DMS53 treated with DMSO at 0.1 percent for 48 hours (cell line): Measurements from ENCODE around the gene P2RY6.
"Not testable (repeated sequence)": the region's sequence is repeated elsewhere in the genome, so short reads cannot be mapped to it uniquely, and the experiment has no call there.

ENCODE experiments used
- DNase-seq: peaks from one replicate; lab custom pipeline; 2025; ENCODE audit not compliant: unreplicated experiment; lab: John Stamatoyannopoulos, UW

The P2RY6 gene, protein sequence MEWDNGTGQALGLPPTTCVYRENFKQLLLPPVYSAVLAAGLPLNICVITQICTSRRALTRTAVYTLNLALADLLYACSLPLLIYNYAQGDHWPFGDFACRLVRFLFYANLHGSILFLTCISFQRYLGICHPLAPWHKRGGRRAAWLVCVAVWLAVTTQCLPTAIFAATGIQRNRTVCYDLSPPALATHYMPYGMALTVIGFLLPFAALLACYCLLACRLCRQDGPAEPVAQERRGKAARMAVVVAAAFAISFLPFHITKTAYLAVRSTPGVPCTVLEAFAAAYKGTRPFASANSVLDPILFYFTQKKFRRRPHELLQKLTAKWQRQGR

DNA sequence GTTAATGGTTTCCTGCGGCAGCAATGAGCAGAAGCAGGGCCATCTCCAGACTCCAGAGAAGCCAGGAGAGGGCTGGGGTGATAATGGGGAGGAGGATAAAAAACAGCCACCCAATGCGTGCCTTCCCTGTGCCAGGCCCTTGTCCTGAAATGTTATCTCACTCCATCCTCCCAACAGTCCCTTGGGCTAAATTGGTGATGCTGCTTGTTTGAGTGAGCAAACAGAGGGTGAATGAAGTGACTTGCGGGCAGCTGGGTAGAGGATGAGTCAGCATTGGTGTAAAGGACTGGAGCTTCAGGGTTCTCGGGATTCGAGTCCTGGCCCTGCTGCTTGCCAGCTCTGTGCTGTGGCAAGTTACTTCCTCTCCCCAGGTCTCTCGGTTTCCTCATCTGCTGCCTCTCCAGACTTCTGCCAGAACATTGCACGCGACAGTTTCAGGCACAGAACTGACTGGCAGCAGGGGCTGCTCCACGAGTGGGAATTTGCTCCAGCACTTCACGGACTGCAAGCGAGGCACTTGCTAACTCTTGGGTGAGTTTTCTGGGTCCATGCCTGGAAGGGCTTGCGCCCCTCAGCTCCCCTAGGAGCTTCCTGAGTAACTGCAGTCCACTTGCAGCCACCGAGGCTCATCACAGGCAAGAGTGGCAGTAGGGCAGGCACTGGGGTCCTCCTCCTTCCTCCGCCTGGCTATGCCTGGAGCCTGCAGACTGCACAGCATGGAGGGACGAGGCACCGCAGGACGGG lies at the start of gene P2RY6:
TSS of gene P2RY6 (plus strand) at position 403 of the 744 bp plus-strand sequence. CDS start 24,181 bp downstream, outside the sequence.
- DNase-seq, result peak; percentile 84

DNA sequence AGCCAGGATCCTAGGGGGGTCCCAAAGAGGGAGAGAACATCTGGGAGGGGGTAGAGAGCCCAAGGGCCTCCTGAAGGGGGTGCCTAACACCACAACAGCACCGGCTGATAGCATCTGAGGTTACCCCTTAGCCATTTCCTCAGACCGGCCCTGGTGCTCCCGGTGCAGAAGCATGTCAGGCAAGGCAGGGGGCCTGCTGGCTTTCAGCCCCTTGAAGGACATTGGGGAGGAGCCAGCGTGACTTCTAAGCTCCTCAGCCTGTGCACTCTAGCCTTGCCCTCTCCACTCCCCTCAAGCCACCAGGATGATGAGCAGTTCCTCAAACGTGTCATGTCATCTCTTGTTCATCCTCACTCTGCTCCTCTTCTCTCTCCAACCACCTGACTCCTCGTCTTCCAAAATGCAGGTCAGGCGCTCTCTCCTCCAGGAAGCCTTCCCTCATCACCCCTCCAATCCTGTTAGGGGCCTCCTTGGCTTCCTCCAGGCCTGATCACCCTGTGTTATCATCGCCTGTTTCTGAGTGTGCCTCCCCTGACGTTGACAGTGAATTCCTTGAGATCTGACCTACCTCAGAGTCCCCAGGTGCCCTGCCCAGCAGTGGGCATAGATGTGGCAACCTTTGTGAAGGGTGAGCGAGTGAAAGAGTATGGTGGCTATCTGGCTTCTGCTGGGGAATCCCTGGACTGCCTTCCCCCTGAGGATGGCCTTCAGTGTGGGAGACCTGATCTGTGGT lies 48.0 kb upstream of the P2RY6 start:
- DNase-seq, result no peak

DNA sequence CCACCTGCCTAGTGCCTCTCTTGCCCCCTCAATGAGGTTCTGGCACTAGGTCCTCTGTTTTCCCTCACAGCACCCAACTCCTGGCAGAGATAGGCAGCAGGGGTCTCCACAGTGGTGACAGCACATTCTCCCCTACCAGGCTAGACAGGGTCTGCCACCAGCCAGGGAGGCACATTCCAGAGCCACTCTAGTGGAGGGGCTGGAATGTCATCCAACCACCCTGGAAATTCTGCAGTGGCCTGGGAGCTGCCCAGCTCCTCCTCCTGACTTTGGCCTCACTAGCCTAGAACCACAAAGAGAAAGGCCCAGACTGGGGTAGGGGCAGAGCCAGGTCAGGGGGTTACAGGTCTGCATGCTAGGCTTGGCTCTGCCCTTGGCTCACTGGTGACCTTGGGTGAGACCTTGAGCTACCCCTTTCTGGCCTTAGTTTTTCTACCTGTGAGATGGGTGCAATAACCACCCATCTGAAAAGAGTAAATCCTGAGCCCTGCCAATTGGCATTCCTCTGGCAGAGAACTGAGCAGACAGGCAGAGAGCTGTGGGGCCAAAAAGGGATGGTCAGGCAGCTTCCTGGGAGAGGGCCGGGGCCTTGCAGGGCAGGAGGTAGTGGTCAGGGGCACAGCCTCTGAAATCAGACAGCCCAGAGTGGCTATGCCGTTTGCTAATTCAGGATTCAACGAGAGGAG lies 47.0 kb upstream of the P2RY6 start:
- DNase-seq, result no peak

DNA sequence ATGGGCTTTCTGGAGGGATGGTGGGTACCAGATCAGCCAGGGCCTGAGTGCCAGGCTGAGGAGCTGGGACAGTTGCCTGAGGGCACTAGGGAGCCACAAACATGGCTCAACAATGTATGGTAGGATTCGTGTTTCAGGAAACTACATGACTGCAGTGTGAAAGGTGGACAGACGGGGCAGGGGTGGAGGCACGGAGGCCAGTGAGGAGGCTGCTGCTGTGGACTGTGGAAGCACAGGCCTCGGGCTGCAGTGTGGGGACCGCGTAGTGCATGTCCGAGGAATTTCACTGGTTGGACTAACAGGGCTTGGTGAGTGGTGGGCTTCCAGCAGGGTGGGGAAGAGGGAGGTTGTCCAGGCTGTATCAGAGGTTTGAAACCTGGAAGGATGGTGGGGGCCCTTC lies 46.3 kb upstream of the P2RY6 start:
- no peak for DNase-seq

DNA sequence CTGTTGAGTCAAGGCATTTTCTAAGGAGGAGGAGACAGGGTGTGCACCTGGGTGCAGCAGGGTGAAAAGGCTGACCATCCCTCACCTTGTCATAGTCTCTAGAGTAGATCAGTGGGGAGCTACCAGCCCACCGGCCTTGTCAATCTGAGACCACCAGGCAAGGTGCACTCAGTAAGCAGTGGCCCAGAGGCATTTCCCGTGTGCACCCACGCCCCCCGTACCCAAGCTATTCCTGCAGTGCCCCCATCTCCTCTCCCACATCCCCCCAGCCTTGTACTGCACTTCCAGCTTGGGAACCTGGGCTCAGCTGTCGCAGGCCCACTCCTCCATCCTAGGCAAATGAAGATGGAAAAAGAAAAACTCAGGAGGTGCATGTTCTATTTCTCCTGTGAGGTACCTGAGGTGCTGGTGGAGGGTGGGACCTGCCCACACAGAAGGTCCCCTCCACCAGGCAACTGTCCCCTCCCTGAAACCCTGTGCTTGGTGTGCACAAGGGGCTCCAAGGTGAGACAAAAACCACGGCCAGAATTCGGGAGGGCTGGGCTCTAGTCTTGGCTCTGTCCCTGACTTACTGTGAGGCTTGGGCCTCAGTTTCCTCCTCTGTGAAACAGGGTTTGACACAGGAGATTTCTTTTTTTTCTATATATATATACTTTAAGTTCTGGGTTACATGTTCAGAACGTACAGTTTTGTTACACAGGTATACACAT lies 45.7 kb upstream of the P2RY6 start:
- no peak for DNase-seq

DNA sequence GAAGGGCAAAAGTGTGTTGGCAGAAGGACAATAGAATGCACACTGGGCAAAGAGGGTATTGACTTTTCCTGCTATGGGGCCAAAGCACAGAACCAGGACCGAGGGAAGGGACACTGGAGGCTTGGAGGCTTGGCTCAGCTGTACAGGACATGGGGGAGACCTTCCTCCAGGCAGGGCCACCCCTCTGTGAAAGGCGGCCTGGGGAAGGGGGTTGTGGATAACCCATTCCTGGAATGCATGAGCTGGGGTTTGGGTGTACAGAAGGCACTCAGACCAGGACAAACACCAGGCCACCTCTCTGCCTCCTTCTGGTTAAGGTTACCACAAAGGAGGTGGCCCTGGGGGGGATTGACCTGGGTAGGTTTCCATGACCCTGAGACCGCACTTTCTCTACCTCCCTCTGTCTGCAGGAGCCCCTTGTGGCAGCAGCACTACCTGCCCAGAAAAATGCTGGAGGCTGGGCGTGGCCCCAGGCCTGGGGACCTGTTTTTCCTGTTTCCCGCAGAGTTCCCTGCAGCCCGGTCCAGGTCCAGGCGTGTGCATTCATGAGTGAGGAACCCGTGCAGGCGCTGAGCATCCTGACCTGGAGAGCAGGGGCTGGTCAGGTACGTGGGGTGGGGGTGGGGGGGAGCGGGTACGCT lies 44.4 kb upstream of the P2RY6 start:
- DNase-seq, result peak; percentile 98

DNA sequence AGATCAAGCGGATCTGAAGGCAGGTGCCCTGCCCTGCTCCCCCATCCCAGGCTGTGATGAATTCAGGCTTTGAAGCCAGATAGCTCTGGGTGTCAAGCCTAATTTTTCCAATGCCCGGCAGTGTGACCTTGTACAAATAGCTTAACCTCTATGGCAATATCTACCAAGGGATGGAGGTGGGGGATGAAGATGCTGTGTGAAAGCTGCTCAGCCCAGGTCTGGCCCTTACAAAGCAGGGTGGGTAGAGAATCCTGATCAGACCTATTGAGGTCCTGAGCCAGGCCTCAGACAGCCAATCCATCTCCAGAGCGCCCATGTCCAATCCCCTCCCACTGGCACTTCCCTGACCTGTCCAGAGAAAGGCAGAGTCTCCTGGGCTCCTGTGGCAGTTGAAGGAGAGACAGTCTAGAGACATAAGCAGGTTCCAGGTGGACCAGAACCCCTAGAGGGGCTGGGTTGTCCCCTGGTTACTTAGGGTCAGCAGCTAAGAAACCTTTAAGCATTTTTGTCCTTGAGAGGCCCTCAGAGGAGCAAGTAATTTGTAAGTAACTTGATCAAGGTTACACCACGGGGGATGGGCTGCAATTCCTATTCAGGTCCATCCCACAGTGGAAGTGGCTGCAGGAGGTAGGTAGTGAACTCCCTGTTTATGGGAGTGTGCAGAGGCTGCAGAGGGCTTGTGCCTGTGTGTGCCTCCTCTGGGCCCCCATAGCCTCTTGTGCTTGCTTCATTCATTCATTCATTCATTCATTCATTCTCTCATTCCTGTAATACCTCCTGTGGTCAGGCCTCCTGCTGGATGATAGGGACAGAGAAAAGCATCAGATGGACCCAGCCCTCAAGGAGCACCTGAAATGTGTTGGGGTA lies 43.6 kb upstream of the P2RY6 start:
- DNase-seq, result no peak

DNA sequence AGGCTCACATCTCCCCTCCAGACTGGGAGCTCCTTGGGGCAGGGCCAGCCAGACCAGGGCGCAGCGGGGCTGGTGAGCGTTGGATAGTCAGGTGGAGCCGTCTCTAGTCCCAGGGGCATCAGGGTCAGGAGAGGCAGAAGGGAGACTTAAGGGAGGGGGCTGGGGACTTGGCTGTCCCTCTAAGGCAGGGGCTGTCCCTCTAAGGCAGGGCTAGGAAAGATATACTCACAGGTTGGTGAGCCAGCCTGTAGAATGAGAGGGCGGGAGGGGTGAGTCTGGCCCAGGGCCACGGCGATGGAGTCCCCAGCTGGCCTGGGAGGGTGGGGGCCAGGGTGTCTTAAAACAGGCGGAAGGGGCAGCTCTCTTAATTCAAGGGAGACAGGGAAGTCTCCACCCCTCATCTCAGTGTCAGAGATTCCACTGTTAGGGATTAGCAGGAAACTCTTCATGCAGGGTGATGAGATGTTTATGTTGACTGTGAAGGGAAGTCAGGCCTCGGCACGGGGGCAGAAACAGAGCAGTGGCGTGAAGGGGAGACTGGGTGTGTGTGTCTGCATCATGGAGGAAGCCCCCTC lies 42.7 kb upstream of the P2RY6 start:
- no peak for DNase-seq

DNA sequence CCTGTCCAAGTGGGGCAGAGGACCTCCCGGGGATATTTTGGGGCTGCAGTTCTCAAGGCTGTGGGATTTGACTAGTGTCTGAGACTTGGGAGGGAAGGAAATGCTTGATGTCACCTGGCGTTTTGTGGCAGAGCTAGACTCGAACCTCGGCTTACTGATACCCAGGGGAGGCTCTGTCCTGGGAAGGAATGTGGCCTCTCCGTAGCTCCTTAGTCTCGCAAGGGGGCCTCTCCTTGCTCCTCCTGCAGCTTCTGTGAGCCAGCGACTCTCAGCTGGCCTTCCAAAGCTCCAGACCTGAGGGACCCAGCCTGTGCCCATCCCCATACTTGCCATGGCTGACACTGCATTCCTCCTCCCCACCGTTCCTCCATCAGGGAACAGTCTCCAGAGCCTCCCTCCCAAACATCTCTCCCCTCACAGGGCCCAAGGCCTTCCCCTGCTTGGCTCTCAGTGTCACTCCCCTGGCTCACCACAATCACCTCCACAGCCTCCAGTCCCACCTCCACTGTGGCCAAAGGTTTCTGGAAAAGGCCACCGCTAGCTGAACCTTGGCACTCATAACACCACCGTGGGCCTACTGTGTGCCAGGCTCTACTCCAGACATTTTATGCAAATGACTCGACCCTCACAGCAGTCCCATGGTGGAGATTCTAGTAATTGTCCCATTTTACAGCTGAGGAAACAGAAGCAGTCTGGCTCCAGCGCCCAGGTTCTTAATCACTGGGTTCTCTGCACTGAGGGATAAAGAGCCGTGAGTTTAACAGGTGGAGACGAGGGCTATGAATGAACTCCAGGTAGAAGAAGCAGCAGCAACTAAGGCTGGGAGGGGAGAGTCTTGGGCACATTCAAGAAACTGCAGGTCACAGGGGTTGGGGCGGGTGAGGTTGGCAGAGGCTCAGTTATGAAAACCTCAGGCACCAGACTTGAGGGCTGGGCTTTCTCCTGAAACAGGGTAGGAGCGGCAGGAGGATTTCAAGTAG lies 42.0 kb upstream of the P2RY6 start:
- no peak for DNase-seq

DNA sequence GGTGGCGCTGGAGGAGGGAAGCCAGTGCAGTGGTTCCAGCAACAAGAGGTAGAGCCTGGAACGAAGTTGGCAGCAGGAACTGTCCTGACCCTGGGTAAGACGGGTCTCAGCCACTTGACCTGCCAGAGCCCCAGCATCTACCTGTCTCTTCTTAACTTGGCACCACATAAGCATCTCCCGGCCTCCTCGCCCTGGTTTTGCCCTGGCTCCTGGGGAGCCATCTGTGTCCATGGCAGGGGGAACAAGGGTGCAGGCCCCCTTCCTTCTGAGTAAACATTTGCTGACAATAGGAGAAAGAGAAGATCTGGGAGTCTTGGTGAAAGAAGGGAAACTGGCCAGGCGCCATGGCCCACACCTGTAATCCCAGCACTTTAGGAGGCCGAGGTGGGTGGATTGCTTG lies 41.2 kb upstream of the P2RY6 start:
- no peak for DNase-seq

DNA sequence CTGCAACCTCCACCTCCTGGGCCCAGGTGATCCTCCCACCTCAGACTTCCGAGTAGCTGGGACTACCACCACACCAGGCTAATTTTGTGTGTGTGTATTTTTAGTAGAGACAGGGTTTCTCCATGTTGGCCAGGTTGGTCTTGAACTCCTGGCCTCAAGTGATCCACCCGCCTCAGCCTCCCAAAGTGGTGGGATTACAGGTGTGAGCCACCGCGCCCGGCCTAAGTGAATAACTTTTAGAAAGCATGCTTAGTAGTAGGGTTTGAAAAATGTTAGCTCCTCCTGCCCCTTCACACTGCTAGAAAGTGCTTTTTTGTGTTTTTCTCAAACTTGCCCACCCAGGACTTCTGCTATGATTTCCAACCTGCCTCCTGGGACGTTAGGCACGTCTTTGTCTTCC lies 39.7 kb upstream of the P2RY6 start:
- not testable (repeated sequence) for DNase-seq

DNA sequence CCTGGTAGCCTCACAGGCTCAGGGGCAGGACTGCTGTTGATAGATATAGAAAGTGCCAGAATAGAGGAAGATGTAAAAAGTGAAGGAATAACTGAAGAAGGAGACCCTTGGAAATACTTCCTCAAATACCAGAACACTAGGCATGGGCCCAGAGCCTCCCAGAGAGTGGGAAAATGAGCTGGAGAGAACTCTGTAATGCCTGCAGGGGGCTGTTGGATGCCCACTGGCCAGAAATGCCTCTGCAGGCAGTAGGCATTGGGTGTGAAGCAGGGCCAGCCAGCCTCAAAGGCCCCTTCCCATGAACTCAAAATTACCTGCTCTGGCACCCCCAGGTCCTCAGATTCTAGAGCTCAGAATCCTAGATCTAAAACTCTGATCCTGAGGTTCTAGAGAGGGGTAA lies 38.9 kb upstream of the P2RY6 start:
- no peak for DNase-seq

DNA sequence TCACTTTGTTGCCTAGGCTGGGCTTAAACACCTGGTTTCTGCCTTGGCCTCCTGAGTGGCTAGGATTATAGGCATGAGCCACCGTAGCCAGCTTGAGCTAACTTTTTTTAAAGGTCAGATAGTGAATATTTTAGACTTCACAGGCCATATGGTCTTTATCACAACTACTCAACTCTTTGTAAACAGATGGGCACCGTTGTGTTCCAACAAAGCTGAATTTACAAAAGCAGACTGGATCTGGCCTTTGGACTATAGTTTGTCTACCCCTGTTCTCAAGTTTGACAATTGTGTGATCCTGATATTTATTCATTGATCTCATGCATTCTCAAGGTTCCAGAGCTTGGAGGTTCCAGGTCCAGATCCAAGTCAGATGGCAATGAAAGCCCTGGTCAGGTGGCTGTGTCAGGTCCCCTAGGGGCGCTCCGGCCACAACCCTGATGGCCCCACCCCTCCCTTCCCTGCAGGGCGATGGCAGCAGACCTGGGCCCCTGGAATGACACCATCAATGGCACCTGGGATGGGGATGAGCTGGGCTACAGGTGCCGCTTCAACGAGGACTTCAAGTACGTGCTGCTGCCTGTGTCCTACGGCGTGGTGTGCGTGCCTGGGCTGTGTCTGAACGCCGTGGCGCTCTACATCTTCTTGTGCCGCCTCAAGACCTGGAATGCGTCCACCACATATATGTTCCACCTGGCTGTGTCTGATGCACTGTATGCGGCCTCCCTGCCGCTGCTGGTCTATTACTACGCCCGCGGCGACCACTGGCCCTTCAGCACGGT lies 38.3 kb upstream of the P2RY6 start:
- DNase-seq, result no peak

DNA sequence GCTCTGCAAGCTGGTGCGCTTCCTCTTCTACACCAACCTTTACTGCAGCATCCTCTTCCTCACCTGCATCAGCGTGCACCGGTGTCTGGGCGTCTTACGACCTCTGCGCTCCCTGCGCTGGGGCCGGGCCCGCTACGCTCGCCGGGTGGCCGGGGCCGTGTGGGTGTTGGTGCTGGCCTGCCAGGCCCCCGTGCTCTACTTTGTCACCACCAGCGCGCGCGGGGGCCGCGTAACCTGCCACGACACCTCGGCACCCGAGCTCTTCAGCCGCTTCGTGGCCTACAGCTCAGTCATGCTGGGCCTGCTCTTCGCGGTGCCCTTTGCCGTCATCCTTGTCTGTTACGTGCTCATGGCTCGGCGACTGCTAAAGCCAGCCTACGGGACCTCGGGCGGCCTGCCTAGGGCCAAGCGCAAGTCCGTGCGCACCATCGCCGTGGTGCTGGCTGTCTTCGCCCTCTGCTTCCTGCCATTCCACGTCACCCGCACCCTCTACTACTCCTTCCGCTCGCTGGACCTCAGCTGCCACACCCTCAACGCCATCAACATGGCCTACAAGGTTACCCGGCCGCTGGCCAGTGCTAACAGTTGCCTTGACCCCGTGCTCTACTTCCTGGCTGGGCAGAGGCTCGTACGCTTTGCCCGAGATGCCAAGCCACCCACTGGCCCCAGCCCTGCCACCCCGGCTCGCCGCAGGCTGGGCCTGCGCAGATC lies 37.5 kb upstream of the P2RY6 start:
- no peak for DNase-seq

DNA sequence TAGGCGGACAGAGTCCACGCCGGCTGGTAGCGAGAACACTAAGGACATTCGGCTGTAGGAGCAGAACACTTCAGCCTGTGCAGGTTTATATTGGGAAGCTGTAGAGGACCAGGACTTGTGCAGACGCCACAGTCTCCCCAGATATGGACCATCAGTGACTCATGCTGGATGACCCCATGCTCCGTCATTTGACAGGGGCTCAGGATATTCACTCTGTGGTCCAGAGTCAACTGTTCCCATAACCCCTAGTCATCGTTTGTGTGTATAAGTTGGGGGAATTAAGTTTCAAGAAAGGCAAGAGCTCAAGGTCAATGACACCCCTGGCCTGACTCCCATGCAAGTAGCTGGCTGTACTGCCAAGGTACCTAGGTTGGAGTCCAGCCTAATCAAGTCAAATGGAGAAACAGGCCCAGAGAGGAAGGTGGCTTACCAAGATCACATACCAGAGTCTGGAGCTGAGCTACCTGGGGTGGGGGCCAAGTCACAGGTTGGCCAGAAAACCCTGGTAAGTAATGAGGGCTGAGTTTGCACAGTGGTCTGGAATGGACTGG lies 36.8 kb upstream of the P2RY6 start:
- DNase-seq, result no peak

DNA sequence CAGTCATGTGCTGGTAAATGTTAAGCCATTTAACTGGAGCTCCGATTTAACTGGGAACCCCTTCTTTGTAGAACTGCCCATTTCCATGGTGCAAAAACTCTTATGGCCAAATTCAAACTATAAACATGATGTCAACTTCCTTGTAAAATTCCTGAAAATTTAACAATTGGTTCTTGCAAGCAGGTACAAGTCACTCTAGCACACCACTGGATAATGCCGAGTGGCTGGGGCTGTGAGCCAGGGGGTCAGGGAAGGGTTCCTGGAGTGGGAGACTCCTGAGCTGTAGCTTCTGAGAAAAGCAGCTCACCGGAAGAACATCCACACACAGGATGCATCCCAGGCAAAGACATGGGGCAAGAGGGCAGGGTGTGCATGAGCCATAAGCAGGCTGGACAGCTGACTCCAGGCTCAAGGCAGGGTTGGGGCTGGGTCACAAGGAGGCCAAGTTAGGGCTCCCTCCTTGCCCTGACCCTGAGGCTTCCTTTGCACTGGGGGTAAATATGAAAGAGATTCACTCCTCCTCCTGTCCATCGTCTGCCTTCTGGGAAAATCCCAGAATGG lies 35.9 kb upstream of the P2RY6 start:
- no peak for DNase-seq
